ENCODE results near the gene DOCK10. TPM values are rescaled to one million over a fixed set of nuclear protein-coding genes. Genes with fewer than 3 reads are reported as not detected.

Gene DOCK10
- polyA plus RNA-seq, 1 donor (not counting 4 experiments of a cell fraction or from before 2014, with no cell fraction given): 2.5 TPM

DNA sequence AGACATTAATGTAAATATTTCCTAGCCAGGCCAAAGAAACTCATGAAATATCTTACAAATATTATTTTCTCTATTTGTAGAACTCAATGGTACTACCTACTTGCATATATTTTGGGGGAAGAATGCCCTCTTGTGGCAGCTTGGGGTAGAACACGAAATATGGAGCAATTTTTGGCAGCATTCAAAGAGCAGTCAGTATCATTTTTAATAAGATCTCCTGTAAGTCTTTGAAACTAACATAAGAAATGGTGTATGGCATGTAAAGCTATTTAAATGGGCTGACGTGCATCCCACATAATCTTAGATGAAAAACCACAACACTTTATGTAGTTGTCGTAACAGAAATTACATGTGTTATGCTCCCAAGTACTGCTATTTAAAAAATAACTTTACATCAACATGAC, 263.8 kb downstream of the DOCK10 start:
- Histone ChIP-seq H2AFZ (ENCODE audit: control insufficient read depth, low read length) (no peak overlapping the region), H3K79me2 (ENCODE audit: control insufficient read depth, insufficient read depth, low read length) (no peaks in the 10 kb centered on the region), H3K4me3 (ENCODE audit: control insufficient read depth in 2 of 3, extremely low read depth in 1 of 3, insufficient read depth in 2 of 3, low read depth in 1 of 3, low read length in 3 of 3) (no peak overlapping the region), H3K9me1 (ENCODE audit: control insufficient read depth, extremely low read depth, insufficient read depth, low read length) (no peaks in the 10 kb centered on the region), H3K4me1 (ENCODE audit: control insufficient read depth, extremely low read depth, insufficient read depth, low read length) (no peaks in the 10 kb centered on the region), H3K27me3 (ENCODE audit: control insufficient read depth, extremely low read depth, insufficient read depth, low read length) (no peaks in the 10 kb centered on the region), H3K9ac (ENCODE audit: control insufficient read depth, extremely low read depth, insufficient read depth, low read length) (no peak overlapping the region), H3K9me3 (ENCODE audit: control insufficient read depth, low read depth, low read length) (no peaks in the 10 kb centered on the region), H3K27ac (ENCODE audit: control insufficient read depth, insufficient read depth, low read length) (no peak overlapping the region), H3K4me2 (ENCODE audit: control insufficient read depth, extremely low read depth, insufficient read depth, low read depth, low read length) (no peak overlapping the region), H4K20me1 (ENCODE audit: control insufficient read depth, extremely low read depth, insufficient read depth, low read length) (no peaks in the 10 kb centered on the region), H3K36me3 (ENCODE audit: control insufficient read depth in 2 of 2, extremely low read depth in 1 of 2, insufficient read depth in 2 of 2, low read length in 2 of 2) (no peaks in the 10 kb centered on the region)
- DNase-seq (ENCODE audit: low read depth, low spot score) (no peak), FAIRE-seq (peak; percentile 5)
- dilution Hi-C loops (cut with MboI; ENCODE audit: extremely low pct_ligation_motif_present, low sequenced_read_pairs): no loop called here
- TF ChIP-seq, protein P1, sequence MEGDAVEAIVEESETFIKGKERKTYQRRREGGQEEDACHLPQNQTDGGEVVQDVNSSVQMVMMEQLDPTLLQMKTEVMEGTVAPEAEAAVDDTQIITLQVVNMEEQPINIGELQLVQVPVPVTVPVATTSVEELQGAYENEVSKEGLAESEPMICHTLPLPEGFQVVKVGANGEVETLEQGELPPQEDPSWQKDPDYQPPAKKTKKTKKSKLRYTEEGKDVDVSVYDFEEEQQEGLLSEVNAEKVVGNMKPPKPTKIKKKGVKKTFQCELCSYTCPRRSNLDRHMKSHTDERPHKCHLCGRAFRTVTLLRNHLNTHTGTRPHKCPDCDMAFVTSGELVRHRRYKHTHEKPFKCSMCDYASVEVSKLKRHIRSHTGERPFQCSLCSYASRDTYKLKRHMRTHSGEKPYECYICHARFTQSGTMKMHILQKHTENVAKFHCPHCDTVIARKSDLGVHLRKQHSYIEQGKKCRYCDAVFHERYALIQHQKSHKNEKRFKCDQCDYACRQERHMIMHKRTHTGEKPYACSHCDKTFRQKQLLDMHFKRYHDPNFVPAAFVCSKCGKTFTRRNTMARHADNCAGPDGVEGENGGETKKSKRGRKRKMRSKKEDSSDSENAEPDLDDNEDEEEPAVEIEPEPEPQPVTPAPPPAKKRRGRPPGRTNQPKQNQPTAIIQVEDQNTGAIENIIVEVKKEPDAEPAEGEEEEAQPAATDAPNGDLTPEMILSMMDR (optimal IDR thresholded peaks at IDR 0.05 in 1 of 3, IDR thresholded peaks at IDR 0.05 in 1 of 3, conservative IDR thresholded peaks at IDR 0.05 in 1 of 3; ENCODE audit: extremely low read depth in 1 of 3, insufficient read depth in 2 of 3, low read length in 3 of 3): peak; percentile 51 to 71 (median 53)
- TF ChIP-seq EZH2 (IDR thresholded peaks at IDR 0.05; ENCODE audit: low read length): no peak

DNA sequence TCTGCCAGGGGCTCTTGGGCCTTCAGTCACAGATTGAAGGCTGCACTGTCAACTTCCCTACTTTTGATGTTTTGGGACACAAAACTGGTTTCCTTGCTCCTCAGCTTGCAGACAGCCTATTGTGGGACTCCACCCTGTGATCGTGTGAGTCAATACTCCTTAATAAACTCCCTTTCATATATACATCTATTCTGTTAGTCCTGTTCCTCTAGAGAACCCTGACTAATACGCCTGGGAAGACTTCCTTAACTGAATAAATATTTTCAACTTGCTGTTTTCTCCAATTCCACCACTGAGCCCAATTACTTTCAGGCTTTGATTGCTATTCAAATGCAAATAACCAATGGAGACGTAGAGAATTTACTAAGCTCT, 264.7 kb downstream of the DOCK10 start:
- H3K79me2 ChIP-seq (ENCODE audit: control insufficient read depth, insufficient read depth, low read length): no peaks in the 10 kb centered on the region
- no peak overlapping the region for H3K4me2 ChIP-seq (ENCODE audit: control insufficient read depth, extremely low read depth, insufficient read depth, low read depth, low read length)
- H4K20me1 ChIP-seq (ENCODE audit: control insufficient read depth, extremely low read depth, insufficient read depth, low read length): no peaks in the 10 kb centered on the region
- dilution Hi-C loops (cut with MboI; ENCODE audit: extremely low pct_ligation_motif_present, low sequenced_read_pairs): no loop called here
- no peaks in the 10 kb centered on the region for H3K27me3 ChIP-seq (ENCODE audit: control insufficient read depth, extremely low read depth, insufficient read depth, low read length)
- no peaks in the 10 kb centered on the region for H3K4me1 ChIP-seq (ENCODE audit: control insufficient read depth, extremely low read depth, insufficient read depth, low read length)
- no peak overlapping the region for H3K27ac ChIP-seq (ENCODE audit: control insufficient read depth, insufficient read depth, low read length)
- no peaks in the 10 kb centered on the region for H3K9me3 ChIP-seq (ENCODE audit: control insufficient read depth, low read depth, low read length)
- no peak overlapping the region for H3K4me3 ChIP-seq (ENCODE audit: control insufficient read depth in 2 of 3, extremely low read depth in 1 of 3, insufficient read depth in 2 of 3, low read depth in 1 of 3, low read length in 3 of 3)
- H3K9ac ChIP-seq (ENCODE audit: control insufficient read depth, extremely low read depth, insufficient read depth, low read length): no peak overlapping the region
- DNase-seq (ENCODE audit: low read depth, low spot score) (no peak), FAIRE-seq (no peak)
- H3K9me1 ChIP-seq (ENCODE audit: control insufficient read depth, extremely low read depth, insufficient read depth, low read length): no peaks in the 10 kb centered on the region
- H2AFZ ChIP-seq (ENCODE audit: control insufficient read depth, low read length): no peak overlapping the region
- H3K36me3 ChIP-seq (ENCODE audit: control insufficient read depth in 2 of 2, extremely low read depth in 1 of 2, insufficient read depth in 2 of 2, low read length in 2 of 2): no peaks in the 10 kb centered on the region
- TF ChIP-seq, protein P1 (optimal IDR thresholded peaks at IDR 0.05 in 1 of 3, IDR thresholded peaks at IDR 0.05 in 1 of 3, conservative IDR thresholded peaks at IDR 0.05 in 1 of 3; ENCODE audit: extremely low read depth in 1 of 3, insufficient read depth in 2 of 3, low read length in 3 of 3): no peak
- no peak for TF ChIP-seq EZH2 (IDR thresholded peaks at IDR 0.05; ENCODE audit: low read length)
